Mesenchymal stem cell (in vitro differentiated cells and primary cell): ENCODE data around the gene UBE2F.
A peak's percentile ranks its signal among the peaks of the same experiment; 100 is the strongest.
"Not testable (repeated sequence)": the region's sequence is repeated elsewhere in the genome, so short reads cannot be mapped to it uniquely, and the experiment has no call there.

Source experiments
- DNase-seq: peaks from one replicate; pipeline ENCODE4 v3.0.0-alpha.2; 2013
- H2AFZ ChIP-seq: one replicate; pipeline ENCODE4 v1.6.1; 2013; ENCODE audit warnings: low read depth, mild to moderate bottlenecking, control low read depth, inconsistent platforms, low read length, moderate library complexity
- H2AK5ac ChIP-seq: 2 replicates; pipeline ENCODE4 v1.6.1; 2013; ENCODE audit warnings: low read length, moderate library complexity, mild to moderate bottlenecking, inconsistent platforms; ENCODE audit not compliant: severe bottlenecking
- H2BK120ac ChIP-seq: one replicate; pipeline ENCODE4 v1.6.1; 2013; ENCODE audit warnings: low read depth, mild to moderate bottlenecking, inconsistent platforms, low read length, moderate library complexity
- H2BK12ac ChIP-seq, 2 experiments: one replicate each; pipeline ENCODE4 v1.6.1; 2013; ENCODE audit warnings: inconsistent platforms in 2 of 2, low read length in 2 of 2, mild to moderate bottlenecking in 2 of 2, moderate library complexity in 2 of 2, control low read depth in 1 of 2
- H2BK15ac ChIP-seq: one replicate; pipeline ENCODE4 v1.6.1; 2013; ENCODE audit warnings: mild to moderate bottlenecking, low read depth, inconsistent platforms; ENCODE audit not compliant: poor library complexity, severe bottlenecking
- H2BK5ac ChIP-seq: 2 replicates; pipeline ENCODE4 v1.6.1; 2013; ENCODE audit warnings: low read depth, mild to moderate bottlenecking, low read length, control low read depth, inconsistent platforms; ENCODE audit not compliant: poor library complexity, severe bottlenecking
- H3K14ac ChIP-seq, 2 experiments: one replicate each; pipeline ENCODE4 v1.6.1; 2013; ENCODE audit warnings: inconsistent platforms in 2 of 2, low read length in 2 of 2, control low read depth in 1 of 2, mild to moderate bottlenecking in 1 of 2, moderate library complexity in 1 of 2
- H3K18ac ChIP-seq, 2 experiments: one replicate each; pipeline ENCODE4 v1.6.1; 2013; ENCODE audit warnings: inconsistent platforms in 2 of 2, low read length in 2 of 2, control low read depth in 1 of 2, low read depth in 1 of 2, mild to moderate bottlenecking in 1 of 2
- H3K23ac ChIP-seq, 2 experiments: one replicate each; pipeline ENCODE4 v1.6.1; 2013; ENCODE audit warnings: inconsistent platforms in 2 of 2, low read length in 2 of 2, mild to moderate bottlenecking in 2 of 2, moderate library complexity in 2 of 2, control low read depth in 1 of 2
- H3K27ac ChIP-seq: 2 replicates; pipeline ENCODE4 v1.5.1; 2013; ENCODE audit warnings: mild to moderate bottlenecking, moderate library complexity, low read length, control low read depth, inconsistent platforms; ENCODE audit not compliant: poor library complexity, severe bottlenecking
- H3K27me3 ChIP-seq, 2 experiments: 2 replicates each; pipeline versions ENCODE4 v1.6.1 to v1.7.0; 2013; ENCODE audit warnings: low read length in 2 of 2, mild to moderate bottlenecking in 2 of 2, moderate library complexity in 2 of 2, control low read depth in 1 of 2, inconsistent platforms in 1 of 2; ENCODE audit not compliant: control insufficient read depth in 1 of 2, insufficient read depth in 1 of 2
- H3K36me3 ChIP-seq, 2 experiments: 2 replicates each; pipeline versions ENCODE4 v1.6.1 to v1.7.0; 2013; ENCODE audit warnings: low read length in 2 of 2, control low read depth in 1 of 2, inconsistent platforms in 1 of 2, low read depth in 1 of 2, mild to moderate bottlenecking in 1 of 2; ENCODE audit not compliant: insufficient read depth in 2 of 2, control insufficient read depth in 1 of 2
- H3K4ac ChIP-seq, 2 experiments: one replicate each; pipeline ENCODE4 v1.6.1; 2013; ENCODE audit warnings: inconsistent platforms in 2 of 2, low read length in 2 of 2, mild to moderate bottlenecking in 2 of 2, moderate library complexity in 2 of 2, control low read depth in 1 of 2, low read depth in 1 of 2
- H3K4me1 ChIP-seq: 2 replicates; pipeline ENCODE4 v1.6.1; 2013; ENCODE audit warnings: low read depth, low read length, control low read depth; ENCODE audit not compliant: control insufficient read depth, insufficient read depth
- H3K4me2 ChIP-seq: 2 replicates; pipeline ENCODE4 v1.6.1; 2013; ENCODE audit warnings: low read length, mild to moderate bottlenecking, inconsistent platforms; ENCODE audit not compliant: poor library complexity, severe bottlenecking
- H3K4me3 ChIP-seq, 2 experiments: 2 replicates each; pipeline versions ENCODE4 v1.5.1 to v1.7.0; 2013; ENCODE audit warnings: low read length in 2 of 2, mild to moderate bottlenecking in 2 of 2, control low read depth in 1 of 2, low read depth in 1 of 2; ENCODE audit not compliant: insufficient read depth in 1 of 2
- H3K79me1 ChIP-seq: replicated peaks from 2 replicates; pipeline ENCODE4 v1.6.1; 2013; ENCODE audit warnings: mild to moderate bottlenecking, control low read depth, low read length, inconsistent platforms; ENCODE audit not compliant: poor library complexity, severe bottlenecking
- H3K9ac ChIP-seq: 2 replicates; pipeline ENCODE4 v1.7.0; 2013; ENCODE audit warnings: mild to moderate bottlenecking, low read length, moderate library complexity
- H3K9me3 ChIP-seq: 2 replicates; pipeline ENCODE4 v1.7.0; 2013; ENCODE audit warnings: mild to moderate bottlenecking, low read length; ENCODE audit not compliant: control insufficient read depth
- H4K8ac ChIP-seq: one replicate; pipeline ENCODE4 v1.6.1; 2013; ENCODE audit warnings: inconsistent platforms, mild to moderate bottlenecking, low read length, moderate library complexity
- H4K91ac ChIP-seq: one replicate; pipeline ENCODE4 v1.6.1; 2013; ENCODE audit warnings: mild to moderate bottlenecking, low read length, inconsistent platforms
- WGBS: methylation state at CpG from one replicate; pipeline ENCODE4 v1.1.7; 2013; ENCODE audit warnings: mixed read lengths; 5-methylcytosine and 5-hydroxymethylcytosine counted together

UBE2F gene

DNA sequence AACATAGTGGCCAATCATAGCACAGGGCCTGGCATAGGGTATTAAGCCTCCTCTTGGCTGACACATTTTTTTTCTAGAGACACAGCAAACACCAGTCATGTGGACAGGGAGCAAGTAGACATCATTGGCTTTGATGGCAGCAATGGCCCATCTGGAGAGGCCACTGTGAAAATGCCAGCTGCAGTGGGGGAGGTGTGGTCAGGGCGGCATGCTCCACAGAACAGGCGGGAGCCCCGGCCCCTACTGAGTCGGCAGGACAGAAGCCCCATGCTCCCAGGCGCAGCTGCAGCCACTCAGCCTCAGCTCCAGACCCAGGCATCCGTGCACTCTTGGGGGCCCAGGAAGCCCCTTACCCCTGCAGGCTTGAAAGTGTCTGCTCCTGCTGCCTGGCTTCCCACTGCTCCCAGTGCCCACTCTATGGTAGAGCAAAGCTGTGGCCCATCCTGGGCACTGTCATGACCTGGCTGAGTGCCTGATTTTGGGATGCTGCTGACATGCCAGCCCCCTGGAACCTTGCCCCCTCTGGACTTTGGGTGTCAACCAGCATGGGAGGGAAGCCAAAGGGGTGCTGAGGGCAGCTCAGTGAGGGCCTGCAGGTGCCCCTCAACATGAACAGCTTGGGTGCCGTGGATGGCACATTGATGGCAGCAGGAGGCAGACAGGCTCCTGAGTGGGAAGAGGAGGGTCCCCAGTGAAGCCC, 23.3 kb upstream of the UBE2F start:
- Histone ChIP-seq H3K23ac (no peak overlapping the region), H3K18ac (no peak overlapping the region), H3K36me3 (no peaks in the 10 kb centered on the region), H4K91ac (no peak overlapping the region), H3K9me3 (no peaks in the 10 kb centered on the region), H3K4me1 (no peaks in the 10 kb centered on the region), H3K27me3 (peaks cover 10 to 14% of the 10 kb centered on the region in 2 experiments), H3K4ac (no peak overlapping the region), H3K79me1 (no peaks in the 10 kb centered on the region), H2BK5ac (no peak overlapping the region), H3K4me3 (no peak overlapping the region), H3K14ac (peak overlapping the region in 1 of 2 experiments; percentile 38), H4K8ac (no peak overlapping the region), H2BK15ac (no peak overlapping the region), H2BK120ac (no peak overlapping the region), H2BK12ac (no peak overlapping the region), H3K27ac (no peak overlapping the region), H2AK5ac (no peak overlapping the region), H3K9ac (no peak overlapping the region), H3K4me2 (no peak overlapping the region), H2AFZ (no peak overlapping the region)
- 90% methylated on average over 7 of the region's 7 CpGs for WGBS
- DNase-seq, result no peak

GRCh38 chr2:237944302-237944701, 22.5 kb upstream of the UBE2F start:
- Histone ChIP-seq H3K36me3 (no peaks in the 10 kb centered on the region), H4K8ac (no peak overlapping the region), H2BK15ac (no peak overlapping the region), H3K14ac (no peak overlapping the region), H3K18ac (no peak overlapping the region), H3K4me2 (no peak overlapping the region), H3K27me3 (peaks cover 10 to 14% of the 10 kb centered on the region in 2 experiments), H3K4me1 (no peaks in the 10 kb centered on the region), H3K4me3 (no peak overlapping the region), H2AFZ (no peak overlapping the region), H3K27ac (no peak overlapping the region), H2BK12ac (no peak overlapping the region), H3K9ac (no peak overlapping the region), H3K9me3 (no peaks in the 10 kb centered on the region), H2BK5ac (no peak overlapping the region), H3K4ac (no peak overlapping the region), H4K91ac (no peak overlapping the region), H2AK5ac (no peak overlapping the region), H2BK120ac (no peak overlapping the region), H3K23ac (no peak overlapping the region), H3K79me1 (no peaks in the 10 kb centered on the region)
- no peak for DNase-seq
- 76% methylated on average over 4 of the region's 4 CpGs for WGBS

GRCh38 chr2:237946423-237946822, 20.4 kb upstream of the UBE2F start:
- H3K27ac ChIP-seq, result no peak overlapping the region
- 53% methylated on average over 1 of the region's 1 CpG for WGBS
- H4K8ac ChIP-seq, result no peak overlapping the region
- H2BK12ac ChIP-seq, result no peak overlapping the region
- H3K79me1 ChIP-seq, result no peaks in the 10 kb centered on the region
- no peak overlapping the region for H3K4ac ChIP-seq
- H3K9me3 ChIP-seq, result no peaks in the 10 kb centered on the region
- H3K23ac ChIP-seq, result no peak overlapping the region
- no peak overlapping the region for H2BK120ac ChIP-seq
- H3K4me1 ChIP-seq, result no peaks in the 10 kb centered on the region
- no peak overlapping the region for H4K91ac ChIP-seq
- H3K4me3 ChIP-seq, result no peak overlapping the region
- no peak overlapping the region for H2AK5ac ChIP-seq
- no peaks in the 10 kb centered on the region for H3K36me3 ChIP-seq
- no peak overlapping the region for H3K14ac ChIP-seq
- no peak for DNase-seq
- no peak overlapping the region for H2AFZ ChIP-seq
- H3K27me3 ChIP-seq, result peaks cover 10 to 14% of the 10 kb centered on the region in 2 experiments
- H3K18ac ChIP-seq, result no peak overlapping the region
- no peak overlapping the region for H3K9ac ChIP-seq
- no peak overlapping the region for H2BK5ac ChIP-seq
- H3K4me2 ChIP-seq, result no peak overlapping the region
- H2BK15ac ChIP-seq, result no peak overlapping the region

DNA sequence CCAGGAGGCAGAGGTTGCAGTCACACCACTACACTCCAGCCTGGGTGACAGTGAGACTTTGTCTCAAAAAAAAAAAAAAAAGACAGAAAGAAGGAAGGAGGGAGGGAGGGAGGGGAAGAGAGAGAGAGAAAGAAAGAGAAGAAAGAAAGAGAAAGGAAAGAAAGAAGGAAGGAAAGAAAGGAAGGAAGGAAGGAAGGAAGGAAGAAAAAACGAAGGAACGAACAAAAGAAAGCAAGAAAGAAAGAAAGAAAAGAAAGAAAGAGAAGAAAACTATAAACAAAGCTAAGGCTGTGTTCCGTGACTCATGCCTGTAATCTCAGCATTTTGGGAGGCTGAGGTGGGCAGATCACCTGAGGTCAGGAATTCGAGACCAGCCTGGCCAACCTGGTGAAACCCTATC, 15.5 kb upstream of the UBE2F start:
- not testable (repeated sequence) for H2BK5ac ChIP-seq, H3K4me2 ChIP-seq, H2AFZ ChIP-seq, H2AK5ac ChIP-seq, H3K9me3 ChIP-seq, H4K91ac ChIP-seq, H3K9ac ChIP-seq, H3K79me1 ChIP-seq, H3K14ac ChIP-seq, H2BK12ac ChIP-seq, H2BK15ac ChIP-seq, H3K4me3 ChIP-seq, DNase-seq, H3K18ac ChIP-seq, H3K4me1 ChIP-seq, H3K36me3 ChIP-seq, H3K4ac ChIP-seq, H4K8ac ChIP-seq, H3K27ac ChIP-seq, H3K23ac ChIP-seq, H2BK120ac ChIP-seq
- H3K27me3 ChIP-seq, result peaks cover 27 to 37% of the 10 kb centered on the region in 2 experiments
- 82% methylated on average over 4 of the region's 4 CpGs for WGBS
